Activated naive CD8-positive, alpha-beta T cell (primary cell): ENCODE data around the gene ZNF773.
A peak's percentile ranks its signal among the peaks of the same experiment; 100 is the strongest.
"Not testable (repeated sequence)": the region's sequence is repeated elsewhere in the genome, so short reads cannot be mapped to it uniquely, and the experiment has no call there.

ENCODE experiments used
- H3K27ac Mint-ChIP-seq: one replicate; pipeline ENCODE4 v1.8.0; 2021; ENCODE audit warnings: mixed read lengths
- H3K27me3 Mint-ChIP-seq: one replicate; pipeline ENCODE4 v1.8.0; 2021; ENCODE audit warnings: mixed read lengths
- H3K36me3 Mint-ChIP-seq: one replicate; pipeline ENCODE4 v1.8.0; 2021; ENCODE audit warnings: mixed read lengths
- H3K4me1 Mint-ChIP-seq: one replicate; pipeline ENCODE4 v1.8.0; 2021; ENCODE audit warnings: low read depth, mixed read lengths
- H3K4me3 Mint-ChIP-seq: one replicate; pipeline ENCODE4 v1.8.0; 2021; ENCODE audit warnings: mild to moderate bottlenecking, mixed read lengths
- H3K9me3 Mint-ChIP-seq: one replicate; pipeline ENCODE4 v1.8.0; 2021; ENCODE audit warnings: low read depth, mixed read lengths

ZNF773 gene

GRCh38 chr19:57518021-57518420 is 18.3 kb downstream of the ZNF773 start:
- not testable (repeated sequence) for H3K27ac Mint-ChIP-seq
- peaks cover 36% of the 10 kb centered on the region for H3K9me3 Mint-ChIP-seq

GRCh38 chr19:57527136-57527881 is 27.6 kb downstream of the ZNF773 start, which contains the start of gene ZNF549:
TSS of gene ZNF549 (plus strand) at chr19:57527356. CDS start at chr19:57527574, 218 bp downstream.
- Mint-ChIP-seq H3K27me3 (no peaks in the 10 kb centered on the region), H3K27ac (peak within 1 kb of the TSS; percentile 52), H3K4me1 (peaks cover 21% of the 10 kb centered on the region), H3K36me3 (peaks cover 35% of the 10 kb centered on the region), H3K9me3 (peaks cover 27% of the 10 kb centered on the region), H3K4me3 (peak within 1 kb of the TSS; percentile 92)

More at GRCh38 chr19:57518021-57518420, 18.3 kb downstream of the ZNF773 start:
- not testable (repeated sequence) for H3K4me3 Mint-ChIP-seq, H3K4me1 Mint-ChIP-seq, H3K27me3 Mint-ChIP-seq
- H3K36me3 Mint-ChIP-seq, result peaks cover 58% of the 10 kb centered on the region

GRCh38 chr19:57537953-57538547 is 38.3 kb downstream of the ZNF773 start:
- Mint-ChIP-seq H3K27me3 (no peaks in the 10 kb centered on the region), H3K4me1 (peaks cover 3% of the 10 kb centered on the region), H3K27ac (no peak overlapping the region), H3K9me3 (peaks cover 40% of the 10 kb centered on the region), H3K36me3 (peaks cover 89% of the 10 kb centered on the region), H3K4me3 (no peak overlapping the region)

- Mint-ChIP-seq H3K9me3 (peaks cover 51% of the 10 kb centered on the region), H3K27me3 (no peaks in the 10 kb centered on the region), H3K36me3 (peaks cover 72% of the 10 kb centered on the region), H3K4me1 (no peaks in the 10 kb centered on the region), H3K4me3 (no peak overlapping the region), H3K27ac (no peak overlapping the region)
Measured at GRCh38 chr19:57546513-57546912, 46.8 kb downstream of the ZNF773 start.

- Mint-ChIP-seq H3K27me3 (no peaks in the 10 kb centered on the region), H3K27ac (no peak overlapping the region)
Measured at GRCh38 chr19:57552432-57552831, 52.7 kb downstream of the ZNF773 start.

GRCh38 chr19:57557659-57558058 is 57.9 kb downstream of the ZNF773 start:
- Mint-ChIP-seq H3K36me3 (peaks cover 48% of the 10 kb centered on the region), H3K27me3 (no peaks in the 10 kb centered on the region), H3K27ac (no peak overlapping the region), H3K9me3 (peaks cover 14% of the 10 kb centered on the region), H3K4me3 (peak overlapping the region; percentile 92), H3K4me1 (peaks cover 33% of the 10 kb centered on the region)

More at GRCh38 chr19:57552432-57552831, 52.7 kb downstream of the ZNF773 start:
- Mint-ChIP-seq H3K4me3 (no peak overlapping the region), H3K9me3 (peaks cover 40% of the 10 kb centered on the region), H3K4me1 (peaks cover 3% of the 10 kb centered on the region), H3K36me3 (peaks cover 79% of the 10 kb centered on the region)
